ENCODE measurements around the gene LHX5. TPM values are rescaled to one million over a fixed set of nuclear protein-coding genes. Genes with fewer than 3 reads are reported as not detected.

Gene LHX5
- total and polyA plus RNA-seq, 9 donors, result not detected

DNA sequence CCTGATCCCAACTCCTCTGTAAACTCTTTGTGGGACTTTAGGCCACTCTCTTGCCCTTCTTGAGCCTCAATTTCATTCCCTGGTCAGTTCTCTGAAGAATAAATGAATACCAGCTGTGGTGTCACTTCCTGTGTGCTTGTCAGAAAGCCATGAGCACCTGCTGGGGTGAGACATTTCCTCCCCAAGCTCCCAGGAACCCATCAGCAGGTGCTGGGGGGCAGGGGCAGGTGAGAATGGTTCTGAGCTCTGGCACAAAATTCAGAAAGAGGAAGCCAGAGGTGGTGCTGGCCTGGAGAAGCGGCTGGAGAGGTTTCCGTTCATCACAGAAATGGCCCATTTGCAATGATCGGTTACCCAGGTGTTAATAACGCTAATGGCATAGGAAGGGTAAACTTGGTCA is 14.9 kb downstream of the LHX5 start:
- no peaks in the 10 kb centered on the region for H3K36me3 ChIP-seq
- H3K4me3 ChIP-seq, result no peak overlapping the region
- intact Hi-C loops (cut with DNase I), result no loop called here
- no peak for DNase-seq
- WGBS, 3 donors, result 51 to 55% (median 53%) methylated on average over 4 of the region's 4 CpGs
- H3K4me1 ChIP-seq (ENCODE audit: insufficient read depth), result no peaks in the 10 kb centered on the region
- no peak overlapping the region for H3K27ac ChIP-seq
- no peaks in the 10 kb centered on the region for H3K27me3 ChIP-seq
- TF ChIP-seq EP300 (IDR thresholded peaks at IDR 0.05) (no peak), POLR2A (IDR thresholded peaks at IDR 0.05) (no peak)
- TF ChIP-seq, protein P1, sequence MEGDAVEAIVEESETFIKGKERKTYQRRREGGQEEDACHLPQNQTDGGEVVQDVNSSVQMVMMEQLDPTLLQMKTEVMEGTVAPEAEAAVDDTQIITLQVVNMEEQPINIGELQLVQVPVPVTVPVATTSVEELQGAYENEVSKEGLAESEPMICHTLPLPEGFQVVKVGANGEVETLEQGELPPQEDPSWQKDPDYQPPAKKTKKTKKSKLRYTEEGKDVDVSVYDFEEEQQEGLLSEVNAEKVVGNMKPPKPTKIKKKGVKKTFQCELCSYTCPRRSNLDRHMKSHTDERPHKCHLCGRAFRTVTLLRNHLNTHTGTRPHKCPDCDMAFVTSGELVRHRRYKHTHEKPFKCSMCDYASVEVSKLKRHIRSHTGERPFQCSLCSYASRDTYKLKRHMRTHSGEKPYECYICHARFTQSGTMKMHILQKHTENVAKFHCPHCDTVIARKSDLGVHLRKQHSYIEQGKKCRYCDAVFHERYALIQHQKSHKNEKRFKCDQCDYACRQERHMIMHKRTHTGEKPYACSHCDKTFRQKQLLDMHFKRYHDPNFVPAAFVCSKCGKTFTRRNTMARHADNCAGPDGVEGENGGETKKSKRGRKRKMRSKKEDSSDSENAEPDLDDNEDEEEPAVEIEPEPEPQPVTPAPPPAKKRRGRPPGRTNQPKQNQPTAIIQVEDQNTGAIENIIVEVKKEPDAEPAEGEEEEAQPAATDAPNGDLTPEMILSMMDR (IDR thresholded peaks at IDR 0.05), result no peak
- no peaks in the 10 kb centered on the region for H3K9me3 ChIP-seq

DNA sequence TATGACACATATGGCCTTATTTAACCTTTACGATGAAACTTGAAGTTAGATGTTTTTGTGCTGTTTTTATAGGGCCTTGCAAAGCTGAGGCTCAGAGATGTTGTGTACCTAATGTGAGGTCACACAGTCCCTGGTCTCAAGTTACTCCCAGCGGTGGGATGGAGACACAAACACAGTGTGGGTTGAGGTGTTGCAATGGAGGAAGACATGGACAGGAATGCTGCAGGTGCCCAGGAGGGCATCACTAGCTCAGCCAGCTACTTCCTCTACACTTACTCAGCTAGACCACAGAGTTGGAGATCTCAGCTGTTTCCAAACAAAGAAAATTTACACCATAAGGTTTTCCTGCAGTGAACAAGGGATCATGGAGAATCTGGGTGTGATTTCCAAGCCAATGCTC is 15.5 kb downstream of the LHX5 start:
- 80 to 88% (median 85%) methylated on average over 2 of the region's 2 CpGs for WGBS, 3 donors
- Histone ChIP-seq H3K36me3 (no peaks in the 10 kb centered on the region), H3K27me3 (no peaks in the 10 kb centered on the region), H3K4me1 (ENCODE audit: insufficient read depth) (no peaks in the 10 kb centered on the region), H3K9me3 (no peaks in the 10 kb centered on the region), H3K27ac (no peak overlapping the region), H3K4me3 (no peak overlapping the region)
- no peak for DNase-seq
- intact Hi-C loops (cut with DNase I), result no loop called here
- TF ChIP-seq, protein P1 (IDR thresholded peaks at IDR 0.05), result no peak
- TF ChIP-seq POLR2A (IDR thresholded peaks at IDR 0.05) (no peak), EP300 (IDR thresholded peaks at IDR 0.05) (no peak)

DNA sequence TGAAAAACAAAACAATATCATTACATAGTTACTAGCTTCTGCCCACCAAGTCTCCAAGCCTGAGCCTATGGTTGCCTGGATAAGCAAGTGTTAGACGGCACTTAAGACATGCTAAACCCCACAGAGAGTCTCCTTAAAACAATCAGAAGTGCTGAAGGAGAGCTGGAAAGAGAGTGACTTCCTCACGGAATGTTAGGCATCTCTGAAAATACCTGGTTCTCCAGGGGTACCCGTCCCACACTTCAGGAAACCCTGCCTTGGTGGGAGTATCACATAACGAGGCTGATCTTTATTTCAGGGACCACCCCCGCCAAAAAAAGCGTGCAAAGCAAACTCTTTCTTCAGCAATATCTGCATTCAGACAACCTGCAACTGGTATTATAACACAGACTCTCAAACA is 18.3 kb downstream of the LHX5 start:
- no peak for DNase-seq
- Histone ChIP-seq H3K4me3 (no peak overlapping the region), H3K27me3 (no peaks in the 10 kb centered on the region), H3K4me1 (ENCODE audit: insufficient read depth) (no peaks in the 10 kb centered on the region), H3K27ac (no peak overlapping the region), H3K9me3 (no peaks in the 10 kb centered on the region), H3K36me3 (no peaks in the 10 kb centered on the region)
- intact Hi-C loops (cut with DNase I), result no loop called here
- TF ChIP-seq EP300 (IDR thresholded peaks at IDR 0.05), result no peak
- no peak for TF ChIP-seq POLR2A (IDR thresholded peaks at IDR 0.05)
- TF ChIP-seq, protein P1 (IDR thresholded peaks at IDR 0.05), result no peak
- WGBS, 3 donors, result 8 to 18% (median 14%) methylated on average over 6 of the region's 6 CpGs

DNA sequence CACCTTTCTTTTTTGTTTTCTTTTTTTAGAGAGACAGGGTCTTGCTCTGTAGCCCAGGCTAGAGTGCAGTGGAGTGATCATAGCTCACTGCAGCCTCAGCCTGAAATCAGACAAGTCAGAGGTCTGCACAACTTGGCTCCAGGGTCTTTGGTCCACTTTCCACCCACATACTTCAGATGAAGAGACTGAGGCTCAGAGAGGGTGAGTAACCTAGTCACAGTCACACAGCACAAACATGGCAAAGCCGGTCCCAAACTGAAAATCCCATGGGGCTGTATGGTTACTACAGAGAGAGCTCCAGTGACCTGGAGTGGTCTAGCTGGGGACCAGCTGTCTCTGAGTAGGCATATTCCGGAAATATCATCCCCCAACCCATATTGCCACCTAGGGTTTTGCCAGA is 19.2 kb downstream of the LHX5 start:
- TF ChIP-seq EP300 (IDR thresholded peaks at IDR 0.05), result no peak
- no peak for TF ChIP-seq POLR2A (IDR thresholded peaks at IDR 0.05)
- TF ChIP-seq, protein P1 (IDR thresholded peaks at IDR 0.05), result no peak
- DNase-seq, result no peak
- H3K27me3 ChIP-seq, result no peaks in the 10 kb centered on the region
- H3K4me3 ChIP-seq, result no peak overlapping the region
- H3K9me3 ChIP-seq, result no peaks in the 10 kb centered on the region
- intact Hi-C loops (cut with DNase I), result no loop called here
- H3K4me1 ChIP-seq (ENCODE audit: insufficient read depth), result no peaks in the 10 kb centered on the region
- H3K27ac ChIP-seq, result no peak overlapping the region
- 89 to 93% (median 91%) methylated on average over 2 of the region's 2 CpGs for WGBS, 3 donors
- no peaks in the 10 kb centered on the region for H3K36me3 ChIP-seq

DNA sequence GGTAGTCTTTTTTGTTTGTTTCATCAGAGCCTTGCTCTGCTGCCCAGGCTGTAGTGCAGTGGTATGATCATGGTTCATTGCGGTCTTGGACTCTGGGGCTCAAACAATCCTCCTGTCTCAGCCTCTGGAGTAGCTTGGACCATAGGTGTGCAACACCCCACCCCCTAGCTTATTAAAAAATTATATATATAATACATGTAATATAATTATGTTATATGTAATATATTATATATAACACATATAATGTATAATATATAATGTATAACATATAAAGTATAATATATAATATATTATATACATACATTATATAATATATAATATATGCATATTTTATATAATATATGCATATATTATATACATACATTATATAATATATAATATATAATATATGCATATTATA is 21.8 kb downstream of the LHX5 start:
- Histone ChIP-seq H3K27me3 (no peaks in the 10 kb centered on the region), H3K36me3 (no peaks in the 10 kb centered on the region), H3K9me3 (no peaks in the 10 kb centered on the region), H3K4me1 (ENCODE audit: insufficient read depth) (no peaks in the 10 kb centered on the region), H3K27ac (no peak overlapping the region), H3K4me3 (no peak overlapping the region)
- intact Hi-C loops (cut with DNase I), result no loop called here
- TF ChIP-seq POLR2A (IDR thresholded peaks at IDR 0.05) (no peak), EP300 (IDR thresholded peaks at IDR 0.05) (no peak)
- TF ChIP-seq, protein P1 (IDR thresholded peaks at IDR 0.05), result no peak
- no peak for DNase-seq
- WGBS, 3 donors, result 89 to 94% (median 92%) methylated on average over 1 of the region's 1 CpG

All from ovary (tissue), 9 donors.